SK-N-SH treated with all-trans-retinoic acid at 6 μM for 48 hours (cell line): ENCODE data around the gene DUSP16.
"Not testable (repeated sequence)": the region's sequence is repeated elsewhere in the genome, so short reads cannot be mapped to it uniquely, and the experiment has no call there.

Experiments used
- ATAC-seq: fragments of 200-7000 bp; cut with Tn5 transposase; 3 replicates; pipeline ENCODE4 v1.9.1; 2020; ENCODE audit warnings: mild to moderate bottlenecking, moderate library complexity
- ARNTL ChIP-seq: fragments of 450-650 bp; formaldehyde crosslinking; IDR thresholded peaks from 2 replicates; pipeline ENCODE4 v1.5.0; 2020; ENCODE audit warnings: low read depth, mild to moderate bottlenecking, moderate library complexity, borderline replicate concordance
- BACH2 ChIP-seq: fragments of 250-450 bp; sonication (Bioruptor Pico); IDR thresholded peaks from 2 replicates; pipeline ENCODE4 v1.9.0; 2021; ENCODE audit warnings: mild to moderate bottlenecking, borderline replicate concordance
- CREB5 ChIP-seq: fragments of 250-450 bp; sonication (Bioruptor Pico); IDR thresholded peaks from 2 replicates; pipeline ENCODE4 v1.5.1; 2020; ENCODE audit warnings: low read depth, mild to moderate bottlenecking, moderate library complexity
- CSDC2 ChIP-seq: fragments of 250-450 bp; sonication (Bioruptor Pico); IDR thresholded peaks from 2 replicates; pipeline ENCODE4 v1.5.0; 2020; ENCODE audit warnings: mild to moderate bottlenecking, moderate library complexity
- CSRNP3 ChIP-seq: fragments of 250-450 bp; sonication (Bioruptor Pico); IDR thresholded peaks from 2 replicates; pipeline ENCODE4 v1.5.1; 2021; ENCODE audit warnings: mild to moderate bottlenecking, moderate library complexity
- ESRRG ChIP-seq: fragments of 250-450 bp; sonication (Bioruptor Pico); IDR thresholded peaks from 2 replicates; pipeline ENCODE4 v1.6.1; 2021; ENCODE audit warnings: mild to moderate bottlenecking
- GLIS3 ChIP-seq: fragments of 250-450 bp; sonication (Bioruptor Pico); IDR thresholded peaks from 2 replicates; pipeline ENCODE4 v1.5.0; 2020; ENCODE audit warnings: mild to moderate bottlenecking, moderate library complexity
- ISL1 ChIP-seq: fragments of 250-450 bp; sonication (Bioruptor Pico); IDR thresholded peaks from 2 replicates; pipeline ENCODE4 v2.1.2; 2022; ENCODE audit warnings: mild to moderate bottlenecking, moderate library complexity
- OSR1 ChIP-seq: fragments of 250-450 bp; sonication (Bioruptor Pico); IDR thresholded peaks from 2 replicates; pipeline ENCODE4 v1.8.0; 2022; ENCODE audit warnings: moderate library complexity, mild to moderate bottlenecking, inconsistent platforms
- PATZ1 ChIP-seq: fragments of 250-450 bp; sonication (Bioruptor Pico); IDR thresholded peaks from 2 replicates; pipeline ENCODE4 v1.8.0; 2020; ENCODE audit warnings: mild to moderate bottlenecking, moderate library complexity, borderline replicate concordance
- POU6F1 ChIP-seq: fragments of 250-450 bp; sonication (Bioruptor Pico); IDR thresholded peaks from 2 replicates; pipeline ENCODE4 v1.8.0; 2021; ENCODE audit warnings: low read depth, mild to moderate bottlenecking, moderate library complexity, borderline replicate concordance
- PPARA ChIP-seq: fragments of 250-450 bp; sonication (Bioruptor Pico); IDR thresholded peaks from 2 replicates; pipeline ENCODE4 v1.5.0; 2020; ENCODE audit warnings: mild to moderate bottlenecking, borderline replicate concordance
- SNAI2 ChIP-seq: fragments of 250-450 bp; sonication (Bioruptor Pico); IDR thresholded peaks from 2 replicates; pipeline ENCODE4 v1.5.0; 2020; ENCODE audit warnings: mild to moderate bottlenecking, moderate library complexity
- TCF4 ChIP-seq: fragments of 250-450 bp; sonication (Bioruptor Pico); IDR thresholded peaks from 2 replicates; pipeline ENCODE4 v1.8.0; 2021; ENCODE audit warnings: mild to moderate bottlenecking, moderate library complexity, borderline replicate concordance
- TOX ChIP-seq: fragments of 250-450 bp; sonication (Bioruptor Pico); IDR thresholded peaks from 2 replicates; pipeline ENCODE4 v1.8.0; 2021; ENCODE audit warnings: mild to moderate bottlenecking, moderate library complexity, borderline replicate concordance
- TSHZ2 ChIP-seq: fragments of 250-450 bp; sonication (Bioruptor Pico); IDR thresholded peaks from 2 replicates; pipeline ENCODE4 v1.5.0; 2020; ENCODE audit warnings: mild to moderate bottlenecking, moderate library complexity
- ZC3H10 ChIP-seq: fragments of 250-450 bp; sonication (Bioruptor Pico); IDR thresholded peaks from 2 replicates; pipeline ENCODE4 v1.5.1; 2021; ENCODE audit warnings: mild to moderate bottlenecking, moderate library complexity
- ZFP30 ChIP-seq: fragments of 450-650 bp; formaldehyde crosslinking; IDR thresholded peaks from 2 replicates; pipeline ENCODE4 v1.5.0; 2022; ENCODE audit warnings: mild to moderate bottlenecking, moderate library complexity
- ZNF565 ChIP-seq: fragments of 450-650 bp; formaldehyde crosslinking; conservative IDR thresholded peaks from 2 replicates; pipeline ENCODE4 v1.5.0; 2020; ENCODE audit warnings: low read depth, mild to moderate bottlenecking, moderate library complexity
- ZNF70 ChIP-seq: fragments of 450-650 bp; formaldehyde crosslinking; IDR thresholded peaks from 2 replicates; pipeline ENCODE4 v1.5.0; 2020; ENCODE audit warnings: mild to moderate bottlenecking, moderate library complexity
- ZNF8 ChIP-seq: fragments of 450-650 bp; formaldehyde crosslinking; IDR thresholded peaks from 2 replicates; pipeline ENCODE4 v1.5.0; 2020; ENCODE audit warnings: mild to moderate bottlenecking, moderate library complexity

The DUSP16 gene

GRCh38 chr12:12598864-12599263 is 36.2 kb upstream of the DUSP16 start:
- TF ChIP-seq ZNF565 (CRISPR knock-in tag) (no peak), ISL1 (no peak), PATZ1 (no peak), CSRNP3 (CRISPR knock-in tag) (no peak), ZC3H10 (CRISPR knock-in tag) (no peak)
- no peak for ATAC-seq

GRCh38 chr12:12596598-12596997 is 33.9 kb upstream of the DUSP16 start:
- ATAC-seq = not testable (repeated sequence)

- ATAC-seq = not testable (repeated sequence)
Measured at GRCh38 chr12:12595929-12596328, 33.3 kb upstream of the DUSP16 start.

- TF ChIP-seq TSHZ2 (no peak), PPARA (no peak), SNAI2 (CRISPR knock-in tag) (no peak), ESRRG (CRISPR knock-in tag) (no peak), CSDC2 (no peak), ARNTL (CRISPR knock-in tag) (no peak), POU6F1 (no peak), ZNF8 (no peak), ISL1 (no peak), OSR1 (CRISPR knock-in tag) (no peak), GLIS3 (CRISPR knock-in tag) (no peak), ZFP30 (CRISPR knock-in tag) (no peak), PATZ1 (no peak), TOX (CRISPR knock-in tag) (no peak), ZNF70 (CRISPR knock-in tag) (no peak), TCF4 (CRISPR knock-in tag) (no peak), CSRNP3 (CRISPR knock-in tag) (no peak), ZNF565 (CRISPR knock-in tag) (no peak), CREB5 (CRISPR knock-in tag) (no peak), BACH2 (no peak)
- ATAC-seq = peak; percentile 56
Measured at GRCh38 chr12:12592930-12593329, 30.3 kb upstream of the DUSP16 start.
